SK-N-SH treated with all-trans-retinoic acid at 6 μM for 48 hours (cell line): ENCODE data around the gene LHFPL6.

Experiments used
- ARNTL ChIP-seq: fragments of 450-650 bp; formaldehyde crosslinking; IDR thresholded peaks from 2 replicates; pipeline ENCODE4 v1.5.0; 2020; ENCODE audit warnings: low read depth, mild to moderate bottlenecking, moderate library complexity, borderline replicate concordance
- CSDC2 ChIP-seq: fragments of 250-450 bp; sonication (Bioruptor Pico); IDR thresholded peaks from 2 replicates; pipeline ENCODE4 v1.5.0; 2020; ENCODE audit warnings: mild to moderate bottlenecking, moderate library complexity
- ESRRG ChIP-seq: fragments of 250-450 bp; sonication (Bioruptor Pico); IDR thresholded peaks from 2 replicates; pipeline ENCODE4 v1.6.1; 2021; ENCODE audit warnings: mild to moderate bottlenecking
- SNAI2 ChIP-seq: fragments of 250-450 bp; sonication (Bioruptor Pico); IDR thresholded peaks from 2 replicates; pipeline ENCODE4 v1.5.0; 2020; ENCODE audit warnings: mild to moderate bottlenecking, moderate library complexity
- TSHZ2 ChIP-seq: fragments of 250-450 bp; sonication (Bioruptor Pico); IDR thresholded peaks from 2 replicates; pipeline ENCODE4 v1.5.0; 2020; ENCODE audit warnings: mild to moderate bottlenecking, moderate library complexity
- ZNF8 ChIP-seq: fragments of 450-650 bp; formaldehyde crosslinking; IDR thresholded peaks from 2 replicates; pipeline ENCODE4 v1.5.0; 2020; ENCODE audit warnings: mild to moderate bottlenecking, moderate library complexity

GRCh38 chr13:39536274-39536673 is 66.7 kb downstream of the LHFPL6 start:
- no peak for TF ChIP-seq SNAI2
- no peak for TF ChIP-seq ARNTL (CRISPR knock-in tag)
- no peak for TF ChIP-seq TSHZ2 (CRISPR knock-in tag)
- no peak for TF ChIP-seq ZNF8 (CRISPR knock-in tag)
- TF ChIP-seq ESRRG (CRISPR knock-in tag), result no peak
- TF ChIP-seq CSDC2 (CRISPR knock-in tag), result no peak
